ENCODE measurements around the gene KRTAP10-12. TPM values are rescaled to one million over a fixed set of nuclear protein-coding genes. Genes with fewer than 3 reads are reported as not detected.

Gene KRTAP10-12
- polyA plus RNA-seq, 1 of the 3 experiments (the other 2 are of a cell fraction) = not detected

GRCh38 chr21:44701541-44701940 is 4.6 kb downstream of the KRTAP10-12 start:
- Histone ChIP-seq H3K4me1 (ENCODE audit: control insufficient read depth in 1 of 2, insufficient read depth in 2 of 2, low read depth in 1 of 2, low read length in 1 of 2) (no peaks in the 10 kb centered on the region; a peak in 1 of 4 replicates), H2AFZ (ENCODE audit: low read depth) (no peak overlapping the region), H3K79me2 (ENCODE audit: insufficient read depth) (no peaks in the 10 kb centered on the region), H3F3A (replicated peaks; ENCODE audit: insufficient read depth) (no peaks in the 10 kb centered on the region), H3K27me3 (ENCODE audit: insufficient read depth) (peaks cover 81% of the 10 kb centered on the region), H3K36me3 (replicated peaks in 1 of 2; ENCODE audit: control insufficient read depth in 1 of 2, insufficient read depth in 2 of 2, low read length in 1 of 2) (no peaks in the 10 kb centered on the region), H3K9ac (no peak overlapping the region), H3K4me2 (no peak overlapping the region), H3K9me3 (no peaks in the 10 kb centered on the region), H3K9me2 (no peaks in the 10 kb centered on the region), H3K4me3 (ENCODE audit: low read depth in 2 of 2, low read length in 1 of 2) (no peak overlapping the region), H3K27ac (ENCODE audit: low read depth in 2 of 2, low read length in 1 of 2) (no peak overlapping the region), H4K20me1 (ENCODE audit: insufficient read depth) (no peaks in the 10 kb centered on the region)
- WGBS (ENCODE audit: low lambda C conversion rate) = 4% methylated on average over 8 of the region's 12 CpGs
- ChIA-PET CTCF (interaction anchor here (1.1 to 1.9 kb wide), 2 partner anchors 91 to 98 kb away, joined by 3 to 7 read pairs; no protein-coding TSS in a partner anchor), POLR2A (no interaction called here)
- DNase-seq = peak; percentile 20
- TF ChIP-seq, protein P1, sequence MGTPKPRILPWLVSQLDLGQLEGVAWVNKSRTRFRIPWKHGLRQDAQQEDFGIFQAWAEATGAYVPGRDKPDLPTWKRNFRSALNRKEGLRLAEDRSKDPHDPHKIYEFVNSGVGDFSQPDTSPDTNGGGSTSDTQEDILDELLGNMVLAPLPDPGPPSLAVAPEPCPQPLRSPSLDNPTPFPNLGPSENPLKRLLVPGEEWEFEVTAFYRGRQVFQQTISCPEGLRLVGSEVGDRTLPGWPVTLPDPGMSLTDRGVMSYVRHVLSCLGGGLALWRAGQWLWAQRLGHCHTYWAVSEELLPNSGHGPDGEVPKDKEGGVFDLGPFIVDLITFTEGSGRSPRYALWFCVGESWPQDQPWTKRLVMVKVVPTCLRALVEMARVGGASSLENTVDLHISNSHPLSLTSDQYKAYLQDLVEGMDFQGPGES (IDR thresholded peaks at IDR 0.05; ENCODE audit: low read depth, low read length) = no peak
- TF ChIP-seq EP300 (IDR thresholded peaks at IDR 0.05; ENCODE audit: borderline replicate concordance in 1 of 2, low read depth in 1 of 2, low read length in 1 of 2) (no peak), MEF2A (IDR thresholded peaks at IDR 0.05; ENCODE audit: borderline replicate concordance, low read depth) (no peak), FOSL2 (IDR thresholded peaks at IDR 0.05; ENCODE audit: borderline replicate concordance, low read depth) (no peak), TEAD4 (IDR thresholded peaks at IDR 0.05; ENCODE audit: borderline replicate concordance, insufficient read depth) (no peak), CHD2 (IDR thresholded peaks at IDR 0.05; ENCODE audit: low read length, partially characterized antibody) (no peak), ZBTB33 (IDR thresholded peaks at IDR 0.05; ENCODE audit: borderline replicate concordance, low read depth) (no peak), RAD21 (IDR thresholded peaks at IDR 0.05; ENCODE audit: low read length) (no peak), MAX (IDR thresholded peaks at IDR 0.05; ENCODE audit: low read depth) (no peak), NFIC (IDR thresholded peaks at IDR 0.05; ENCODE audit: borderline replicate concordance) (no peak), MXI1 (IDR thresholded peaks at IDR 0.05; ENCODE audit: low read depth, low read length) (no peak), FOXM1 (IDR thresholded peaks at IDR 0.05; ENCODE audit: low read depth) (no peak)

DNA sequence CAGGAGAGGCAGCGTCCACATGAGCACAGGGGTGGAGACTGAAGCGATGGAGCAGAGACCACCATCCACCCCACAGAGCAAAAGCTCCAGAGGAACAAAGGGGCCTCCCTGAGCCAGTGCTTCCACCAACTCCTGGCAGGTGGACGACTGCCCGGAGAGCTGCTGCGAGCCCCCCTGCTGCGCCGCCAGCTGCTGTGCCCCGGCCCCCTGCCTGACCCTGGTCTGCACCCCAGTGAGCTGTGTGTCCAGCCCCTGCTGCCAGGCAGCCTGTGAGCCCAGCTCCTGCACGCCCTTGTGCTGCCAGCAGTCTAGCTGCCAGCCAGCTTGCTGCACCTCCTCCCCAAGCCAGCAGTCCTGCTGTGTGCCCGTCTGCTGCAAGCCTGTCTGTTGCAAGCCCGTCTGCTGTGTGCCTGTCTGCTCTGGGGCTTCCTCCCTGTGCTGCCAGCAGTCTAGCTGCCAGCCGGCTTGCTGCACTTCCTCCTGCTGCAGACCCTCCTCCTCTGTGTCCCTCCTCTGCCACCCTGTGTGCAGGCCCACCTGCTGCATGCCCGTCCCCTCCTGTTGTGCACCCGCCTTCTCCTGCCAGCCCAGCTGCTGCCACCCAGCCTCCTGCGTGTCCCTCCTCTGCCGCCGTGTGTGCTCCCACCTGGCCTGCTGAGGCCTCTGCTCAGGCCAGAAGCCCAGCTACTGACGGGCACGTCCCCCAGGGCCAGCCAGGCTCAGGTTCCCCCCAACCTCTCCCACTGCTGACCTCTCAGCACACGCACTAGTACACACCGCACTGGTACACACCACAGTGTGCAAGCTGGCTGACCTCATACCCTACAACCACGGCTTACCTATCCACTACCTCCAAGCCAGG is 5.4 kb downstream of the KRTAP10-12 start:
- H3K27ac ChIP-seq (ENCODE audit: low read depth in 2 of 2, low read length in 1 of 2) = no peak overlapping the region
- no peaks in the 10 kb centered on the region for H3K9me3 ChIP-seq
- no peaks in the 10 kb centered on the region for H3K9me2 ChIP-seq
- H3K4me1 ChIP-seq (ENCODE audit: control insufficient read depth in 1 of 2, insufficient read depth in 2 of 2, low read depth in 1 of 2, low read length in 1 of 2) = no peaks in the 10 kb centered on the region; a peak in 1 of 4 replicates
- no peaks in the 10 kb centered on the region for H3K79me2 ChIP-seq (ENCODE audit: insufficient read depth)
- no peaks in the 10 kb centered on the region for H4K20me1 ChIP-seq (ENCODE audit: insufficient read depth)
- H3K4me3 ChIP-seq (ENCODE audit: low read depth in 2 of 2, low read length in 1 of 2) = no peak overlapping the region
- H2AFZ ChIP-seq (ENCODE audit: low read depth) = no peak overlapping the region
- H3K36me3 ChIP-seq (replicated peaks in 1 of 2; ENCODE audit: control insufficient read depth in 1 of 2, insufficient read depth in 2 of 2, low read length in 1 of 2) = no peaks in the 10 kb centered on the region
- H3F3A ChIP-seq (replicated peaks; ENCODE audit: insufficient read depth) = no peaks in the 10 kb centered on the region
- 21% methylated on average over 11 of the region's 22 CpGs for WGBS (ENCODE audit: low lambda C conversion rate)
- peaks cover 83% of the 10 kb centered on the region for H3K27me3 ChIP-seq (ENCODE audit: insufficient read depth)
- POLR2A ChIA-PET = no interaction called here
- CTCF ChIA-PET = interaction anchor here (1.1 to 1.9 kb wide), 2 partner anchors 91 to 98 kb away, joined by 3 to 7 read pairs; no protein-coding TSS in a partner anchor
- DNase-seq = peak; percentile 9
- no peak overlapping the region for H3K4me2 ChIP-seq
- no peak for TF ChIP-seq GATA2 (CRISPR knock-in tag; IDR thresholded peaks at IDR 0.05)
- TF ChIP-seq MXI1 (IDR thresholded peaks at IDR 0.05; ENCODE audit: low read depth, low read length) = no peak
- TF ChIP-seq, protein P2, sequence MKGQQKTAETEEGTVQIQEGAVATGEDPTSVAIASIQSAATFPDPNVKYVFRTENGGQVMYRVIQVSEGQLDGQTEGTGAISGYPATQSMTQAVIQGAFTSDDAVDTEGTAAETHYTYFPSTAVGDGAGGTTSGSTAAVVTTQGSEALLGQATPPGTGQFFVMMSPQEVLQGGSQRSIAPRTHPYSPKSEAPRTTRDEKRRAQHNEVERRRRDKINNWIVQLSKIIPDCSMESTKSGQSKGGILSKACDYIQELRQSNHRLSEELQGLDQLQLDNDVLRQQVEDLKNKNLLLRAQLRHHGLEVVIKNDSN (IDR thresholded peaks at IDR 0.05; ENCODE audit: borderline replicate concordance, low read depth) = no peak
- no peak for TF ChIP-seq PBX3 (IDR thresholded peaks at IDR 0.05)
- TF ChIP-seq MEF2A (IDR thresholded peaks at IDR 0.05; ENCODE audit: borderline replicate concordance, low read depth) = no peak
- TF ChIP-seq GABPA (IDR thresholded peaks at IDR 0.05; ENCODE audit: low read depth) = no peak
- TF ChIP-seq, protein P3, sequence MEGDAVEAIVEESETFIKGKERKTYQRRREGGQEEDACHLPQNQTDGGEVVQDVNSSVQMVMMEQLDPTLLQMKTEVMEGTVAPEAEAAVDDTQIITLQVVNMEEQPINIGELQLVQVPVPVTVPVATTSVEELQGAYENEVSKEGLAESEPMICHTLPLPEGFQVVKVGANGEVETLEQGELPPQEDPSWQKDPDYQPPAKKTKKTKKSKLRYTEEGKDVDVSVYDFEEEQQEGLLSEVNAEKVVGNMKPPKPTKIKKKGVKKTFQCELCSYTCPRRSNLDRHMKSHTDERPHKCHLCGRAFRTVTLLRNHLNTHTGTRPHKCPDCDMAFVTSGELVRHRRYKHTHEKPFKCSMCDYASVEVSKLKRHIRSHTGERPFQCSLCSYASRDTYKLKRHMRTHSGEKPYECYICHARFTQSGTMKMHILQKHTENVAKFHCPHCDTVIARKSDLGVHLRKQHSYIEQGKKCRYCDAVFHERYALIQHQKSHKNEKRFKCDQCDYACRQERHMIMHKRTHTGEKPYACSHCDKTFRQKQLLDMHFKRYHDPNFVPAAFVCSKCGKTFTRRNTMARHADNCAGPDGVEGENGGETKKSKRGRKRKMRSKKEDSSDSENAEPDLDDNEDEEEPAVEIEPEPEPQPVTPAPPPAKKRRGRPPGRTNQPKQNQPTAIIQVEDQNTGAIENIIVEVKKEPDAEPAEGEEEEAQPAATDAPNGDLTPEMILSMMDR (IDR thresholded peaks at IDR 0.05) = no peak
- no peak overlapping the region for H3K9ac ChIP-seq

All from SK-N-SH (cell line).